NCI-H1930 (cell line): ENCODE data around the gene SAMHD1.
"Not testable (repeated sequence)": the region's sequence is repeated elsewhere in the genome, so short reads cannot be mapped to it uniquely, and the experiment has no call there.

Experiments used
- DNase-seq, 2 experiments: peaks; one replicate each; lab custom pipeline; 2025; lab: John Stamatoyannopoulos, UW

The SAMHD1 gene

GRCh38 chr20:36951198-36951978 lies at the start of gene SAMHD1:
Gene SAMHD1, minus strand, starts transcription at chr20:36951708. Its CDS starts 65 bp downstream, at chr20:36951643.
- peak; percentile 99 for DNase-seq

GRCh38 chr20:37000171-37000570 lies 48.7 kb upstream of the SAMHD1 start:
- not testable (repeated sequence) for DNase-seq

- no peak for DNase-seq
Observed at GRCh38 chr20:36998652-36999051, 47.1 kb upstream of the SAMHD1 start.

- no peak for DNase-seq
Observed at GRCh38 chr20:36997121-36997520, 45.6 kb upstream of the SAMHD1 start.

GRCh38 chr20:36994221-36994620 lies 42.7 kb upstream of the SAMHD1 start:
- not testable (repeated sequence) for DNase-seq

- no peak for DNase-seq
Observed at GRCh38 chr20:36992802-36993334, 41.4 kb upstream of the SAMHD1 start.

GRCh38 chr20:36991703-36992102 lies 40.2 kb upstream of the SAMHD1 start:
- DNase-seq = no peak

GRCh38 chr20:36989797-36990196 lies 38.3 kb upstream of the SAMHD1 start:
- no peak for DNase-seq

- DNase-seq = no peak
Observed at GRCh38 chr20:36988494-36988966, 37.0 kb upstream of the SAMHD1 start.

- no peak for DNase-seq
Observed at GRCh38 chr20:36984257-36984638, 32.7 kb upstream of the SAMHD1 start.

- no peak for DNase-seq
Observed at GRCh38 chr20:36975099-36975818, 23.8 kb upstream of the SAMHD1 start.

- DNase-seq = no peak
Observed at GRCh38 chr20:36974660-36975059, 23.2 kb upstream of the SAMHD1 start.

GRCh38 chr20:36971103-36971502 lies 19.6 kb upstream of the SAMHD1 start:
- no peak for DNase-seq

GRCh38 chr20:36969478-36970186 lies 18.1 kb upstream of the SAMHD1 start:
- DNase-seq = no peak

- no peak for DNase-seq
Observed at GRCh38 chr20:36969051-36969450, 17.5 kb upstream of the SAMHD1 start.

- DNase-seq = no peak
Observed at GRCh38 chr20:36967636-36968035, 16.1 kb upstream of the SAMHD1 start.

GRCh38 chr20:36966965-36967364 lies 15.5 kb upstream of the SAMHD1 start:
- not testable (repeated sequence) for DNase-seq

GRCh38 chr20:36962354-36962941 lies 10.9 kb upstream of the SAMHD1 start:
- not testable (repeated sequence) for DNase-seq

GRCh38 chr20:36959242-36959641 lies 7.7 kb upstream of the SAMHD1 start:
- DNase-seq = no peak

GRCh38 chr20:36957875-36958667 lies 6.6 kb upstream of the SAMHD1 start:
- no peak for DNase-seq

GRCh38 chr20:36956674-36957073 lies 5.2 kb upstream of the SAMHD1 start:
- DNase-seq = no peak
